H9 (cell line): ENCODE data around the gene HSD17B8. TPM values are rescaled to one million over a fixed set of nuclear protein-coding genes. Genes with fewer than 3 reads are reported as not detected.

ENCODE experiments used
- DNase-seq: peaks from one replicate; pipeline ENCODE4 v3.0.0-alpha.2; 2017
- H2AFZ ChIP-seq: one replicate; pipeline ENCODE4 v1.6.1; 2013; ENCODE audit warnings: mild to moderate bottlenecking, low read length, control low read depth, moderate library complexity
- H2AK5ac ChIP-seq: 2 replicates; pipeline ENCODE4 v1.6.1; 2013; ENCODE audit warnings: low read length, control low read depth, mixed read lengths; ENCODE audit not compliant: insufficient read length
- H2BK120ac ChIP-seq: one replicate; pipeline ENCODE4 v1.6.1; 2013; ENCODE audit warnings: low read depth, mild to moderate bottlenecking, low read length, control low read depth, inconsistent platforms; ENCODE audit not compliant: poor library complexity, severe bottlenecking
- H2BK12ac ChIP-seq: 2 replicates; pipeline ENCODE4 v1.6.1; 2013; ENCODE audit warnings: low read length, control low read depth, mixed read lengths, low read depth; ENCODE audit not compliant: insufficient read length
- H2BK15ac ChIP-seq: 2 replicates; pipeline ENCODE4 v1.6.1; 2013; ENCODE audit warnings: low read depth, low read length, control low read depth
- H2BK20ac ChIP-seq: one replicate; pipeline ENCODE4 v1.6.1; 2013; ENCODE audit warnings: low read depth, mild to moderate bottlenecking, low read length, control low read depth, inconsistent platforms; ENCODE audit not compliant: poor library complexity, severe bottlenecking
- H2BK5ac ChIP-seq: 2 replicates; pipeline ENCODE4 v1.6.1; 2013; ENCODE audit warnings: low read length, control low read depth, mixed read lengths; ENCODE audit not compliant: insufficient read length
- H3K14ac ChIP-seq: 2 replicates; pipeline ENCODE4 v1.6.1; 2013; ENCODE audit warnings: low read length, control low read depth; ENCODE audit not compliant: insufficient read depth
- H3K18ac ChIP-seq: 2 replicates; pipeline ENCODE4 v1.6.1; 2013; ENCODE audit warnings: low read depth, mild to moderate bottlenecking, mixed read lengths, low read length, control low read depth; ENCODE audit not compliant: insufficient read length
- H3K23ac ChIP-seq: 2 replicates; pipeline ENCODE4 v1.6.1; 2013; ENCODE audit warnings: low read length, control low read depth, mixed read lengths, low read depth; ENCODE audit not compliant: insufficient read length
- H3K23me2 ChIP-seq: 2 replicates; pipeline ENCODE4 v1.6.1; 2013; ENCODE audit warnings: low read depth, mild to moderate bottlenecking, mixed read lengths, low read length, control low read depth; ENCODE audit not compliant: insufficient read length, poor library complexity, severe bottlenecking
- H3K27ac ChIP-seq: 2 replicates; pipeline ENCODE4 v1.5.1; 2013; ENCODE audit warnings: low read length, control low read depth, mixed read lengths, low read depth; ENCODE audit not compliant: insufficient read length
- H3K27me3 ChIP-seq: 2 replicates; pipeline ENCODE4 v1.6.1; 2013; ENCODE audit warnings: low read length, control low read depth, inconsistent platforms; ENCODE audit not compliant: insufficient read depth
- H3K4ac ChIP-seq: 2 replicates; pipeline ENCODE4 v1.6.1; 2013; ENCODE audit warnings: low read depth, mild to moderate bottlenecking, control low read depth, inconsistent platforms, low read length, moderate library complexity
- H3K4me1 ChIP-seq: 2 replicates; pipeline ENCODE4 v1.6.1; 2013; ENCODE audit warnings: low read length, control low read depth, inconsistent platforms; ENCODE audit not compliant: insufficient read depth
- H3K4me2 ChIP-seq: 2 replicates; pipeline ENCODE4 v1.6.1; 2013; ENCODE audit warnings: low read length, control low read depth, mixed read lengths; ENCODE audit not compliant: insufficient read length, insufficient read depth
- H3K56ac ChIP-seq: 2 replicates; pipeline ENCODE4 v1.6.1; 2013; ENCODE audit warnings: low read depth, mild to moderate bottlenecking, mixed read lengths, low read length, control low read depth; ENCODE audit not compliant: insufficient read length
- H3K79me1 ChIP-seq: 2 replicates; pipeline ENCODE4 v1.6.1; 2013; ENCODE audit warnings: low read depth, mild to moderate bottlenecking, moderate library complexity, low read length, control low read depth, inconsistent platforms; ENCODE audit not compliant: insufficient read depth, poor library complexity, severe bottlenecking
- H3K79me2 ChIP-seq: 2 replicates; pipeline ENCODE4 v1.6.1; 2013; ENCODE audit warnings: low read length, control low read depth, inconsistent platforms; ENCODE audit not compliant: insufficient read depth
- H3K9ac ChIP-seq: 2 replicates; pipeline ENCODE4 v1.6.1; 2013; ENCODE audit warnings: low read length, control low read depth, mixed read lengths; ENCODE audit not compliant: insufficient read length; ENCODE audit errors: extremely low read depth
- H3K9me3 ChIP-seq: one replicate; pipeline ENCODE4 v1.6.1; 2013; ENCODE audit warnings: low read depth, low read length, inconsistent platforms; ENCODE audit not compliant: control insufficient read depth
- H3T11ph ChIP-seq: one replicate; pipeline ENCODE4 v1.6.1; 2013; ENCODE audit warnings: mild to moderate bottlenecking, low read length, control low read depth, inconsistent platforms
- H4K20me1 ChIP-seq: one replicate; pipeline ENCODE4 v1.6.1; 2013; ENCODE audit not compliant: control insufficient read depth, insufficient read length, insufficient read depth
- H4K5ac ChIP-seq: 2 replicates; pipeline ENCODE4 v1.6.1; 2013; ENCODE audit warnings: low read depth, mild to moderate bottlenecking, mixed read lengths, low read length, control low read depth; ENCODE audit not compliant: insufficient read length
- H4K8ac ChIP-seq: replicated peaks from 2 replicates; pipeline ENCODE4 v1.6.1; 2013; ENCODE audit warnings: low read length, control low read depth, mixed read lengths, low read depth; ENCODE audit not compliant: insufficient read length
- H4K91ac ChIP-seq: 2 replicates; pipeline ENCODE4 v1.6.1; 2013; ENCODE audit warnings: low read depth, mild to moderate bottlenecking, moderate library complexity, mixed read lengths, low read length, control low read depth; ENCODE audit not compliant: insufficient read length
- H3K27ac Mint-ChIP-seq, 3 experiments: 2 replicates in 2 of 3; 3 replicates in 1 of 3; pipeline ENCODE4 v1.8.0; 2020 to 2021; ENCODE audit warnings: mixed read lengths in 3 of 3, mild to moderate bottlenecking in 1 of 3, moderate library complexity in 1 of 3
- H3K27me3 Mint-ChIP-seq: 2 replicates; pipeline ENCODE4 v1.8.0; 2021; ENCODE audit warnings: low read depth, mild to moderate bottlenecking, moderate library complexity, mixed read lengths
- H3K36me3 Mint-ChIP-seq, 3 experiments: 2 replicates in 2 of 3; 3 replicates in 1 of 3; pipeline ENCODE4 v1.8.0; 2020 to 2021; ENCODE audit warnings: low read depth in 3 of 3, mixed read lengths in 3 of 3; ENCODE audit not compliant: insufficient read depth in 1 of 3
- H3K4me1 Mint-ChIP-seq, 2 experiments: 2 replicates each; pipeline ENCODE4 v1.8.0; 2020; ENCODE audit warnings: mixed read lengths in 2 of 2
- H3K4me3 Mint-ChIP-seq, 2 experiments: 2 replicates in 1 of 2; 3 replicates in 1 of 2; pipeline ENCODE4 v1.8.0; 2020 to 2021; ENCODE audit warnings: mild to moderate bottlenecking in 2 of 2, mixed read lengths in 2 of 2, moderate library complexity in 1 of 2
- H3K9me3 Mint-ChIP-seq, 2 experiments: 2 replicates in 1 of 2; 3 replicates in 1 of 2; pipeline ENCODE4 v1.8.0; 2020; ENCODE audit warnings: mild to moderate bottlenecking in 2 of 2, mixed read lengths in 2 of 2, moderate library complexity in 1 of 2
- WGBS: extraction: QIAGEN DNeasy Blood & Tissue Kit; methylation state at CpG from one replicate; pipeline ENCODE4 v1.1.7; 2013; ENCODE audit warnings: missing lambda C conversion rate, low lambda C conversion rate, mixed read lengths; ENCODE audit not compliant: insufficient read length; ENCODE audit errors: extremely low coverage; 5-methylcytosine and 5-hydroxymethylcytosine counted together
- total RNA-seq: library from RNA; stranded (reverse); gene quantifications from 2 replicates; pipeline ENCODE4 v1.2.1, GENCODE V29; 2021
- TF ChIP-seq, protein P1 (sequence below): fragments of 200-600 bp; sonication (generic); conservative IDR thresholded peaks from 3 replicates; pipeline ENCODE4 v1.8.0; 2021; ENCODE audit warnings: antibody characterized with exemption, mild to moderate bottlenecking

HSD17B8 gene
- total RNA-seq, 1 experiment from 2014 or later = 7.1 TPM

DNA sequence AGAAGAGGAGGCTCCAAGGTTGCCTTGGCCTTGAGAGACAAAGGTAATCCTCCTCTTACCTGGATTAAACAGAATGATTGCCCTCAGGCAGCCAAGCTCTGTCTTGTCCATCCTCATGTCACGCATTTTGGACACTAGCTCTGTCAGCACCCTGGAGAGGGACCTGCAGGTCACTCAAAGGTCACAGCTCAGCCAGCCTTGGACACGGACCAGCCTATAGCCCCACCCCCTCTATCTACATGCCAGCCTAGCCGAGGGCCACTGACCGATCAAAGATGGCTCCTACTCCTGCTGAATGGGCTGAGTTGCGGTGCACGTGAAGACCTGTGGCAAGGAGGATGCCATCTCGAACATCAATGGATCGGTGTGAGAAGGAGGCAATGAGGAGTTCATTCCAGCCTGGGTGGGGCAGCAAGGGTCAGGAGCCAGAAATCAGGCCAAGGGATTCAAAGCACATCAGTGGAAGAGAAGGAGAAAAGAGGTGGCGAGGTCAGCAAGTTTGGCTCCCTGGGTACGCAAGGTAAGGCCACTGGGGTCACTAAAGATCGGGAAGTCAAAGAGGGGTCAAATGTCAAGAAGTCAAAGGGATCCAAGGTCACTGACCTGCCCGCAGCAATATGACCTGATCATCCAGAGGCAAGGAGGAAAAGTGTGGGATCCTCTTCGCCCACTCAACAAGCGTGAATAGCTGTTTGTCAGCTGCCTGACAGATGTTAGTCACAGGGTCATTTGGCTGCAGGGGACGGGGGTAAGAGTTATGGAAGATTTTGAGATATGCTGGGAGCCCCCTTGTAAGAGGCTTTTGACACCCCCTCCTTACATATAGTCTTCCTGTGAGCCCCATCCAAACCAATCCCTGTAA lies 8.9 kb upstream of the HSD17B8 start:
- H2BK5ac ChIP-seq = no peak overlapping the region
- H3K27ac ChIP-seq = no peak overlapping the region
- H3K79me2 ChIP-seq = no peaks in the 10 kb centered on the region
- H3K27me3 ChIP-seq = peaks cover 3% of the 10 kb centered on the region; the same call in 1 of the 2 replicates
- no peak overlapping the region for H3K56ac ChIP-seq
- H3K18ac ChIP-seq = no peak overlapping the region
- H2AK5ac ChIP-seq = no peak overlapping the region
- H3K79me1 ChIP-seq = no peaks in the 10 kb centered on the region
- no peak overlapping the region for H2BK120ac ChIP-seq
- no peak overlapping the region for H4K91ac ChIP-seq
- H2BK15ac ChIP-seq = no peak overlapping the region
- H3K4me3 Mint-ChIP-seq = no peak overlapping the region
- H4K5ac ChIP-seq = no peak overlapping the region
- no peak overlapping the region for H3K4me2 ChIP-seq
- H3K4me1 ChIP-seq = peaks cover 4% of the 10 kb centered on the region; the same call in 1 of the 2 replicates
- no CpG with 5 or more reads among the region's 15 CpGs for WGBS
- H3T11ph ChIP-seq = no peak overlapping the region
- H3K23ac ChIP-seq = no peak overlapping the region
- H3K27me3 Mint-ChIP-seq = peaks cover 26% of the 10 kb centered on the region
- no peak overlapping the region for H3K14ac ChIP-seq
- H2BK20ac ChIP-seq = no peak overlapping the region
- peaks cover 34 to 36% of the 10 kb centered on the region in 2 experiments for H3K4me1 Mint-ChIP-seq
- H3K9ac ChIP-seq = no peak overlapping the region
- no peak overlapping the region for H3K4ac ChIP-seq
- no peak overlapping the region for H4K8ac ChIP-seq
- no peak for DNase-seq
- H3K9me3 Mint-ChIP-seq = no peaks in the 10 kb centered on the region; a peak in 1 of 5 replicates
- H4K20me1 ChIP-seq = no peaks in the 10 kb centered on the region
- peaks cover 15% of the 10 kb centered on the region for H3K23me2 ChIP-seq
- H2BK12ac ChIP-seq = no peak overlapping the region
- H3K36me3 Mint-ChIP-seq = peaks cover 14 to 31% (median 25%) of the 10 kb centered on the region in 3 experiments; a peak in 6 of 7 replicates
- H2AFZ ChIP-seq = no peak overlapping the region
- no peaks in the 10 kb centered on the region for H3K9me3 ChIP-seq
- TF ChIP-seq, protein P1, sequence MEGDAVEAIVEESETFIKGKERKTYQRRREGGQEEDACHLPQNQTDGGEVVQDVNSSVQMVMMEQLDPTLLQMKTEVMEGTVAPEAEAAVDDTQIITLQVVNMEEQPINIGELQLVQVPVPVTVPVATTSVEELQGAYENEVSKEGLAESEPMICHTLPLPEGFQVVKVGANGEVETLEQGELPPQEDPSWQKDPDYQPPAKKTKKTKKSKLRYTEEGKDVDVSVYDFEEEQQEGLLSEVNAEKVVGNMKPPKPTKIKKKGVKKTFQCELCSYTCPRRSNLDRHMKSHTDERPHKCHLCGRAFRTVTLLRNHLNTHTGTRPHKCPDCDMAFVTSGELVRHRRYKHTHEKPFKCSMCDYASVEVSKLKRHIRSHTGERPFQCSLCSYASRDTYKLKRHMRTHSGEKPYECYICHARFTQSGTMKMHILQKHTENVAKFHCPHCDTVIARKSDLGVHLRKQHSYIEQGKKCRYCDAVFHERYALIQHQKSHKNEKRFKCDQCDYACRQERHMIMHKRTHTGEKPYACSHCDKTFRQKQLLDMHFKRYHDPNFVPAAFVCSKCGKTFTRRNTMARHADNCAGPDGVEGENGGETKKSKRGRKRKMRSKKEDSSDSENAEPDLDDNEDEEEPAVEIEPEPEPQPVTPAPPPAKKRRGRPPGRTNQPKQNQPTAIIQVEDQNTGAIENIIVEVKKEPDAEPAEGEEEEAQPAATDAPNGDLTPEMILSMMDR = no peak
- H3K27ac Mint-ChIP-seq = no peak overlapping the region
